ACC112 (cell line): ENCODE results near the gene IRAK2.

Experiments
- H2AFZ ChIP-seq: fragments of 200-600 bp; sonication (generic); one replicate; pipeline ENCODE4 v1.6.0; 2017; ENCODE audit warnings: antibody characterized with exemption, low read length; ENCODE audit not compliant: unreplicated experiment
- H3K27ac ChIP-seq: fragments of 200-600 bp; sonication (generic); 2 replicates; pipeline ENCODE4 v1.5.1; 2014; ENCODE audit warnings: low read depth, mild to moderate bottlenecking, antibody characterized with exemption, low read length, moderate library complexity
- H3K27me3 ChIP-seq: fragments of 200-600 bp; sonication (generic); 2 replicates; pipeline ENCODE4 v1.6.1; 2014; ENCODE audit warnings: mild to moderate bottlenecking, antibody characterized with exemption, low read length, moderate library complexity, mixed read lengths; ENCODE audit not compliant: insufficient read depth
- H3K36me3 ChIP-seq: fragments of 200-600 bp; sonication (generic); 2 replicates; pipeline ENCODE4 v1.6.1; 2016; ENCODE audit warnings: mild to moderate bottlenecking, antibody characterized with exemption, low read length, moderate library complexity, mixed read lengths; ENCODE audit not compliant: insufficient read depth
- H3K4me1 ChIP-seq: fragments of 200-600 bp; sonication (generic); one replicate; pipeline ENCODE4 v1.6.1; 2016; ENCODE audit warnings: low read length, mixed read lengths; ENCODE audit not compliant: insufficient read depth, unreplicated experiment, control insufficient read depth
- H3K4me3 ChIP-seq: fragments of 200-600 bp; sonication (generic); 2 replicates; pipeline ENCODE4 v1.5.1; 2014; ENCODE audit warnings: mild to moderate bottlenecking, low read depth, low read length
- H3K79me2 ChIP-seq: fragments of 200-600 bp; sonication (generic); one replicate; pipeline ENCODE4 v1.6.0; 2016; ENCODE audit warnings: low read length; ENCODE audit not compliant: control insufficient read depth, unreplicated experiment, insufficient read depth

IRAK2 gene

DNA sequence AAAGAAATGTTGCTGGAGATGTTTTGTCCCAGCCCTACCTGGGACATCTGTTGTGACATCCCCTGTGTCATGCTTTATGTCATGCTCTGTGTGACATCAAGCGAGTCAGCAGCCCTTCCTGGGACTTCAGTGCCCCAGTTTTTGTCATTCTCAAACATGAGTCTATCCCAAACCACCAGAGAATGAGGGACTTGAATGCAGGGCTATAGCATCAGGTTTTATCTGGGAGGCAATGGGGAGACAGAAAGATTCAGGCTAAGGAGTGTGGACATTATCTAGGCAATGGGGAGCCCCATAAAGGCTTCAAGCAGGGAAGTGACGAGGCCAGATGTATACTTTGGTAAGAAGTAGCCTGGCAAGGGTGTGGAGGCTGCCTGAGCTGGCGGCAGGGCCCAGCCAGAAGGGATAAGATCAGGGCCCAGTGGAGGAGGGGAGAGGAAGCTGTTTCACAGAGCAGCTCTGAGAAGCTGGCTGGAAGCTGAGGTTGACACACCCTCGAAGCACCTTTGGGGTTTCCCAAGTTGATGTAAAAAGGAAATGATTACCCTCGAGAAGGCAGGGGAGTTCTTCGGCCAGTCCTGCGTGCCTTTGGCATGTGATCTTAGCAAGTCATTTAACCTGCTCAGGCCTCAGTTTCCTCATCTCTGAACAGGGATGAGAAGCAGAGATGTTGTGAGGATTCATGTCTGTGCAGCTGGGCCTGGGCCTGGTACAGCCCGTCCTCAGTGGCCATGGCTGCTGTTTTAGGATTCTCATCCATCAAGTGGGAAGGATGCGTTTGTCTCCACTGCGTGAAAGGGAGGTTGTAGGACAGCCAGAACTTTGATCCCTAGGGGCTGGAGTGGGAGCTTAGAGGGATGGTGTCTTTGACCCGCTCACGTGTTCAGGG is 34.3 kb downstream of the IRAK2 start:
- peak overlapping the region; percentile 99 for H3K27ac ChIP-seq
- peaks cover 15% of the 10 kb centered on the region; the same call in 1 of the 2 replicates for H3K36me3 ChIP-seq
- H3K4me3 ChIP-seq, result no peak overlapping the region
- H3K4me1 ChIP-seq, result peaks cover 60% of the 10 kb centered on the region
- H2AFZ ChIP-seq, result no peak overlapping the region
- H3K27me3 ChIP-seq, result no peaks in the 10 kb centered on the region
- peaks cover 24% of the 10 kb centered on the region for H3K79me2 ChIP-seq

DNA sequence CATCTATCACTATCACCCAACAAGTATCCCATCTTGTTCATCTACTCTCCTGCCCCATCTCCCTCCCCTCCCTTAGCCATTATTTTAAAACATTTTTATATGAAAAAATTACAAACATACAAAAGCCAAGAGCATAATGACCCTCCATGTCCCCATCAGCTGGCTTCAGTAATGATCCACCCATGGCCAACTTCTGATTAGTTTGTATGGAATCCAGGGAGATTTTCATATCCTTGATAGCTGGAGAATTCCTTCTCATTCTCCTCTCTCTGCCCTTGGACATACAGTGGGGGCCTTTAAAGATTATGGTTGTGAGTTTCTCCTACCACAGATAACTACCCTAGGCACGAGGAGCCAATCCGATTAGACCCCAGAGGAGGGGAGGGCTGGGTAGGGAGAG is 40.2 kb downstream of the IRAK2 start:
- Histone ChIP-seq H3K27ac (peak overlapping the region; percentile 96), H2AFZ (no peak overlapping the region), H3K79me2 (no peaks in the 10 kb centered on the region), H3K36me3 (peaks cover 19% of the 10 kb centered on the region; the same call in 1 of the 2 replicates), H3K27me3 (no peaks in the 10 kb centered on the region), H3K4me3 (no peak overlapping the region), H3K4me1 (peaks cover 34% of the 10 kb centered on the region)

DNA sequence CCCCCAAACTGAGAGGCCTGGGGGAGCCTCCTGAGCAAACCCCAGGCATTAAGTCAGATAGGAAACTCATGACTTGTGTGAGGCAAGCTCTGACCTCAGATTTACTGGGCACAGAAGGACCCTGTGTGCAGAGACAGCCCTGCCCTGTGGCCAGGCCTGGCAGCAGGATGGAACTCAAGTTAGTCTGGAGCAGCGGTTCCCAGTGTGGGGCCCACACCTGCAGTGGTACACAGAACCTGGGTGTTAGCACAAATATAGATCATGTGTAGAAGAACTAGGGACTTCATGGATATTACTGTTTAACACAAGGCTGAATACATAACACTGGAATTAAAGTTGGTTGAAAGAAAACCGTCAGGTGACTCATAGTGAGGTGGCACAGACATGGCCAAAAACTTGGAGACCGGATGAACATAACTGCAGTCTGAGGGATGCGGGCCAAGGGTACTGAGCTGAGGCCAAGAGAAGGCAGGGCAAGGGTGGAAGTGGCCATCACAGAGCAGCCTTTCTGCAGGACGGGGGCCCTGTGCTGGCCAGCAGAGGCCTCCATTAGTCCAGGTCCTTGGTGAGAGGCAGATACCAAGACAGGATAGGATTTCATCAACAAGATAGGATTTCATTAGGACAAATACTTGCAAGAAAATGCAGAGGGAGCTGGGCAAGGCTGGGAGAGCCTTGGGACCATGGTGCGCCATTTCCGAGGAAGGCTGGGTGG is 40.9 kb downstream of the IRAK2 start:
- Histone ChIP-seq H3K27ac (peak overlapping the region; percentile 96), H3K27me3 (no peaks in the 10 kb centered on the region), H3K79me2 (no peaks in the 10 kb centered on the region), H3K4me1 (peaks cover 34% of the 10 kb centered on the region), H2AFZ (no peak overlapping the region), H3K36me3 (peaks cover 18% of the 10 kb centered on the region; the same call in 1 of the 2 replicates), H3K4me3 (no peak overlapping the region)

DNA sequence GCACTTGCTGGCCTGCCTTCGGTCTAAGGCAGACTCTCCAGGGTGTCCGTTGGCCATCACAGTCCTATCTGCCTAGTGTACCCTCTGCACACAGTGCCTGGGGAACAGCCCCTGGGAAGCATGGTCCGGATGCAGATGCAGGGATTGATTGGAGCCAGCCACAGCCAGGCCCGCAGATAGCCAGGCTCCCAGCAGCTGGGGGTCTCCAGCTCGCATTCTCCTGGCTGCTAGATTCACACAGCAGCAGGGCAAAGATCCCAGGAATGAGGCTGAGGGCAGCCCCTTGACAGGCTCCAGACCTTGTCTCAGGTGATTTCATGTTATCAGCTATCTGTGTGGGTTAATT is 41.4 kb downstream of the IRAK2 start:
- Histone ChIP-seq H3K4me1 (peaks cover 34% of the 10 kb centered on the region), H3K4me3 (no peak overlapping the region), H2AFZ (no peak overlapping the region), H3K36me3 (peaks cover 13% of the 10 kb centered on the region; the same call in 1 of the 2 replicates), H3K79me2 (no peaks in the 10 kb centered on the region), H3K27me3 (no peaks in the 10 kb centered on the region), H3K27ac (peak overlapping the region; percentile 96)

DNA sequence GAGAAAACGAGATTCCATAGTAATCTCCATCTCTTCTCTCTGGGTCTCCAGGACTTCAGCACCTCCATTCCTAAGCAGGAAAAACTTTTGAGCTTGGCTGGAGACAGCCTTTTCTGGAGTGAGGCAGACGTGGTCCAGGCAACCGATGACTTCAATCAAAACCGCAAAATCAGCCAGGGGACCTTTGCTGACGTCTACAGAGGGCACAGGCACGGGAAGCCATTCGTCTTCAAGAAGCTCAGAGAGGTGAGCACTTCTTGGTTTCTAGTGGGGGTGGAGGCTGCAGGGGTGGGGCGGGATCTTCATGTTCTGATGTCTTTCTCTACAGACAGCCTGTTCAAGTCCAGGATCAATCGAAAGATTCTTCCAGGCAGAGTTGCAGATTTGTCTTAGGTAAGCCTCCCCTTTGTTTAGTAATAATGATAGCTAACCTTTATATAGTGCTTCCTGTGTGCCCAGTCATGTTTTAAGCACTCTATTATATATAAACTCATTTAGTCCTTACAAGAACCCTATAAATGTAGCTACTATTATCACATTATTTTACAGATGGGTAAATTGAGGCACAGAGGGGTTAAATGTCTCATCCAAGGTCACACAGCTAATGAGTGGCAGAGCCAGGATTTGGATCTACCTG is 48.6 kb downstream of the IRAK2 start:
- no peak overlapping the region for H3K27ac ChIP-seq
- no peaks in the 10 kb centered on the region for H3K4me1 ChIP-seq
- H2AFZ ChIP-seq, result no peak overlapping the region
- H3K79me2 ChIP-seq, result no peaks in the 10 kb centered on the region
- H3K27me3 ChIP-seq, result no peaks in the 10 kb centered on the region
- H3K4me3 ChIP-seq, result no peak overlapping the region
- peaks cover 39% of the 10 kb centered on the region for H3K36me3 ChIP-seq

DNA sequence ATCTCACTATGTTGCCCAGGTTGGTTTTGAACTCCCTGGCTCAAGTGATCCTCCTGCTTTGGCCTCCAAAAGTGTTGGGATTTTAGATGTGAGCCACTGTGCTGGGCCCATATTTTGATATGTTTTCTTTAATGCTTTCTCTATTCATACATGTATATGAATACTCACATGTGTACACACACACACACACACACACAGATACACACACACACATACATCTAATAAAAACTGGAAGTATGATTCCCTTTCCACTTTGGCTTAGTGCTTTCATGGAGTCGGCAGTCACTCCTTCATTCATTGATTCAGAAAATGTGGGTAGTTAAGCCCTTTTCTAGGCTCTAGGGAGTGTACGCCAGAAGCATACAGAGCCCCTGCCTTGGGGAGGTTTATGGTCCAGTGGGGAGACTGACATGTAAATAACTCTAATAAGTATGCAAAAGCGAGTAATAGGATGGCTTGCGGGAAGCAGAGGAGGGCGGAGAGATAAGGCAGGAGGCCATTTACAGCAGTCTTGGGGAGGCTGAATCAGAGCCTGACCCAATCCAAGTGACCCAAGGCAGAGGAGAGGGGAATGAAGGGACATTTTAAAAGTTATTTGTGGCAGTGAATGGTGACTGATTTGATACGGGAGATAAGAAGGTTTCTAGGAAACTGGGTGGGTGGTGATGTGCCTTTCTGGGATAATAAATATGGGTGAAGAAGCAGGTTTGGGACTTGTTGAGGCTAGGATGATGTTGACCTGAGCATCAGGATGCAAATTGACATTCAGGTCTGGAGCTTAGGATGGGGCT is 51.1 kb downstream of the IRAK2 start:
- no peak overlapping the region for H3K27ac ChIP-seq
- peaks cover 39% of the 10 kb centered on the region for H3K36me3 ChIP-seq
- no peak overlapping the region for H3K4me3 ChIP-seq
- no peaks in the 10 kb centered on the region for H3K27me3 ChIP-seq
- no peaks in the 10 kb centered on the region for H3K79me2 ChIP-seq
- H2AFZ ChIP-seq, result no peak overlapping the region
- peaks cover 11% of the 10 kb centered on the region for H3K4me1 ChIP-seq

DNA sequence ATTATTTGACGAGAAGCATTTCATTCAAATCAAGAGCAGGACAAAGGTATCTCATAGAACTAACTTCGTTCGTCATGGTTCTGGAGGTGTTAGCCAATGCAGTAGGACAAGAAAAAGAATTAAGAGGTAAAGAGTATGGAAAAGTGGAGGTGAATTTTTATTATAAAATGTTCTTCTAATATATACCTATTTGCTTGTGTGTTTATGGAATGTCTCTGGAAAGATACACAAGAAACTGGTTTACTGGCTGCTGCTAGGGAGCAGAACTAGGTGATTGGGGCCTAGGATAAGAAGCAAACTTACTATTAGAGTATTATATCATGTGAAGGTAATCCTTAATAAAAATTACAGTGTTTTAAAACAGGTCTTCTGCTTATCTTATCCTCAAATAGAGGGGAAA is 52.6 kb downstream of the IRAK2 start:
- Histone ChIP-seq H3K4me3 (no peak overlapping the region), H3K79me2 (no peaks in the 10 kb centered on the region), H3K36me3 (peaks cover 38% of the 10 kb centered on the region), H3K27me3 (no peaks in the 10 kb centered on the region), H2AFZ (no peak overlapping the region), H3K27ac (no peak overlapping the region), H3K4me1 (peaks cover 23% of the 10 kb centered on the region)

DNA sequence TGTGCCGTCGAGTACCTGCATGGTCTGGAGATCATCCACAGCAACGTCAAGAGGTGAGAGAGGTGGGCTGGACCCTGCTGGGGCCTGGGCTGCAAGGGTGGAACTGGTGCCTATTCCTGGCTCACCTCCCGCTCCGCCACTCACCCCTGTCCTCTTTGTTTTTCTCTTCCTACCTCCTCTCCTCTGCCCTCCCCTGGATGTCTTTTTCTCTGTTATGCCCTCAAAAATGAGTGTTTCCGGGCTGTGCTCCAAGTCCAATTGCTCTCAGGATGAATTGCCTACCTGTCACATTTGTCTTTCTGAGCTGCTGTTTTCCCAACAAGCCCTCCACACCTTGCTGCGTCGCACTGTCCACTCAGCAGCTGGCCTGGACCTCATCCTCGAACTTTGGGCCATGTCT is 55.0 kb downstream of the IRAK2 start:
- Histone ChIP-seq H3K27ac (peak overlapping the region; percentile 24; the same call in 1 of the 2 replicates), H3K4me3 (no peak overlapping the region), H2AFZ (no peak overlapping the region), H3K4me1 (peaks cover 38% of the 10 kb centered on the region), H3K27me3 (no peaks in the 10 kb centered on the region), H3K79me2 (no peaks in the 10 kb centered on the region), H3K36me3 (peaks cover 36% of the 10 kb centered on the region)

DNA sequence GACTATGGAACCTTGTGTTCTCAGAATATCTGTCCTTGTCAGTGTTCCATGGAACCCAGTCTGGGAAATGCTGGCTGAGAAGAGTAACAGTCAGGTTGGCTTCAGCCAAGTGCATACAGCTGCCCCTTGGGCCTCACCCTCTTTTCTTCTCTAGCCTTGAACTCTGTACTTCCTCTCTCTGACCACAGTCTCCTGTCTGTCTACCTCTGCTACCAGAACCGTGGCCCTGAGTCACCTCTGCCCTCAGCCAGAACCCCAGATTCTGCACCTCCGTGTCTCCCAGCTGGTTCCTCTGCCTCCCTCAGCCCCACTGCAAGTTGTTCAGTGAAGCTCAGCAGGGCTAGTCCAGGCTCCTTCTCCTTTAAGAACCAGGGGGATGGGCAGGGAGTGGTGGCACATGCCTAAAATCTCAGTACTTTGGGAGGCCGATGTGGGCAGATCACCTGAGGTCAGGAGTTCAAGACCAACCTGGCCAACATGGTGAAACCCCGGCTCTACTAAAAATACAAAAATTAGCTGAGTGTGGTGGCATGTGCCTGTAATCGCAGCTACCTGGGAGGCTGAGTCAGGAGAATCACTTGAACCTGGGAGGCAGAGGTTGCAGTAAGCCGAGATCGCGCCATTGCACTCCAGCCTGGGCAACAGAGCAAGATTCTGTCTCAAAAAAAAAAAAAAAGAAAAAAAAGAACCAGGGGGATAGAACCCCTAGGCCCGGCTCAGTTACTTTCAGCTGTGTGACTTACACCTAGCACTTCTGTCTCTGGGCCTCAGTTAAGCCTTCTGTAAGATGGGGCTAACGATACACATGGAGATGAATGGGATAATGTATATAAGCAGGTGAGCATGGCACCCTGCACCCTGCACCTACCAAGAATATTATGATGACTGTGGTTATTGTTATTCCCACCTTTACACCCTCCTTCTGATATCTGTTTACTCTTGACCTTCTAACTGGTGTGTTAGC is 59.2 kb downstream of the IRAK2 start:
- H3K27ac ChIP-seq, result peak overlapping the region; percentile 82
- no peak overlapping the region for H3K4me3 ChIP-seq
- no peaks in the 10 kb centered on the region for H3K27me3 ChIP-seq
- peaks cover 15% of the 10 kb centered on the region; the same call in 1 of the 2 replicates for H3K36me3 ChIP-seq
- H3K79me2 ChIP-seq, result no peaks in the 10 kb centered on the region
- peaks cover 38% of the 10 kb centered on the region for H3K4me1 ChIP-seq
- no peak overlapping the region for H2AFZ ChIP-seq
